NT2/D1 (cell line): Measurements from ENCODE around the gene COL20A1.
A peak's percentile ranks its signal among the peaks of the same experiment; 100 is the strongest.

Experiments used
- DNase-seq: peaks from one replicate; pipeline ENCODE4 v3.0.0-alpha.2; 2011; ENCODE audit warnings: low read depth, low spot score
- H3K27me3 ChIP-seq: 2 replicates; pipeline ENCODE4 v1.6.0; 2011; ENCODE audit warnings: mild to moderate bottlenecking; ENCODE audit not compliant: insufficient read length, insufficient read depth
- H3K36me3 ChIP-seq: 2 replicates; pipeline ENCODE4 v1.6.1; 2011; ENCODE audit warnings: mild to moderate bottlenecking, low read length, mixed read lengths; ENCODE audit not compliant: insufficient read depth, insufficient read length
- H3K4me1 ChIP-seq: 2 replicates; pipeline ENCODE4 v1.5.1; 2011; ENCODE audit not compliant: insufficient read depth, insufficient read length
- H3K4me3 ChIP-seq: 2 replicates; pipeline ENCODE4 v1.5.1; 2011; ENCODE audit warnings: low read depth; ENCODE audit not compliant: insufficient read length
- H3K9ac ChIP-seq: 2 replicates; pipeline ENCODE4 v1.6.0; 2011; ENCODE audit warnings: low read depth; ENCODE audit not compliant: insufficient read length
- H3K9me3 ChIP-seq: 2 replicates; pipeline ENCODE4 v1.5.1; 2011; ENCODE audit warnings: mild to moderate bottlenecking, low read length; ENCODE audit not compliant: insufficient read depth
- SUZ12 ChIP-seq: IDR thresholded peaks from 2 replicates; pipeline ENCODE4 v1.6.1; 2011; ENCODE audit not compliant: insufficient read length, insufficient read depth; ENCODE audit errors: extremely low read depth
- YY1 ChIP-seq: IDR thresholded peaks from 2 replicates; pipeline ENCODE4 v1.6.1; 2011; ENCODE audit not compliant: insufficient read length, insufficient read depth
- ZNF274 ChIP-seq: IDR thresholded peaks from 2 replicates; pipeline ENCODE4 v1.6.1; 2011; ENCODE audit warnings: mild to moderate bottlenecking, low read depth, low read length

The COL20A1 gene

DNA sequence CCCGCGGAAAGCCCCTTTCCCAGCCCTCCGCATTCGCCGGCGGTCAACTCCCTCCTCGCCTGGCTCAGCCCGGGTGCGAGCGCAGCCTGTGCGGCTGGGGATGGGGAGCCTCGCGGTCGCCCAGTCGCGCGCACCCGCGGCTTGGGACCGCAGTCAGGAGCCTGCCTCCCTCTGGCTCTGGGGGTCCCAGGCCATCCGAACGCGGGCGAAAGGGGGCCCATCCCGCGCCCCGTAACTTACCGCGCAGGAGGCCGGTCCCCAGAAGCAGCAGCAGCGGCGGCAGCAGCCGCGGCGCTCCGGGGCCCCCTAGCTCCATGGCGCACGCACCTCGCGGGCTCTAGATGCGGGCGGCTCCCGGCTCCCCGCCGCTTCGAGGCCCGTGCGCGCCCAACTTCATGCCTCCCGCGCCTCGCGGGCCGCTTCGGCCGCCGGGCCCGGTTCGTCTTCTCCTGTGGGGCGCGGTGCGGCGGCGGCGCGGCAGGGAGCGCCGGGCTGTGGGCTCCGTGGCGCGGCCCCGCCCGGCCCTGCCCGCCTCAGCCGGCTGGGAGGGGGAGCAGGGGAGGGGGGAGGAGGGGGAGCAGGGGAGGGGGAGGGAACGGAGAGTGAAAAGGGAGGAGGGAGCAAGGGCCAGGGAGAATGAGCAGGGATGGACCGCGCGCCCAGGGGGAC lies 68.0 kb downstream of the COL20A1 start, which contains the start of gene CHRNA4:
Gene CHRNA4, minus strand, starts transcription at position 500 of the 669 bp plus-strand sequence. Its CDS starts 184 bp downstream, at position 316.
- H3K4me3 ChIP-seq: peak within 1 kb of the TSS; percentile 43
- TF ChIP-seq ZNF274: no peak
- TF ChIP-seq YY1: no peak
- no peak for TF ChIP-seq SUZ12
- no peaks in the 10 kb centered on the region for H3K9me3 ChIP-seq
- no peaks in the 10 kb centered on the region for H3K36me3 ChIP-seq
- H3K9ac ChIP-seq: peak within 1 kb of the TSS; percentile 77
- DNase-seq: no peak
- H3K4me1 ChIP-seq: peaks cover 17% of the 10 kb centered on the region
- H3K27me3 ChIP-seq: peaks cover 22% of the 10 kb centered on the region

DNA sequence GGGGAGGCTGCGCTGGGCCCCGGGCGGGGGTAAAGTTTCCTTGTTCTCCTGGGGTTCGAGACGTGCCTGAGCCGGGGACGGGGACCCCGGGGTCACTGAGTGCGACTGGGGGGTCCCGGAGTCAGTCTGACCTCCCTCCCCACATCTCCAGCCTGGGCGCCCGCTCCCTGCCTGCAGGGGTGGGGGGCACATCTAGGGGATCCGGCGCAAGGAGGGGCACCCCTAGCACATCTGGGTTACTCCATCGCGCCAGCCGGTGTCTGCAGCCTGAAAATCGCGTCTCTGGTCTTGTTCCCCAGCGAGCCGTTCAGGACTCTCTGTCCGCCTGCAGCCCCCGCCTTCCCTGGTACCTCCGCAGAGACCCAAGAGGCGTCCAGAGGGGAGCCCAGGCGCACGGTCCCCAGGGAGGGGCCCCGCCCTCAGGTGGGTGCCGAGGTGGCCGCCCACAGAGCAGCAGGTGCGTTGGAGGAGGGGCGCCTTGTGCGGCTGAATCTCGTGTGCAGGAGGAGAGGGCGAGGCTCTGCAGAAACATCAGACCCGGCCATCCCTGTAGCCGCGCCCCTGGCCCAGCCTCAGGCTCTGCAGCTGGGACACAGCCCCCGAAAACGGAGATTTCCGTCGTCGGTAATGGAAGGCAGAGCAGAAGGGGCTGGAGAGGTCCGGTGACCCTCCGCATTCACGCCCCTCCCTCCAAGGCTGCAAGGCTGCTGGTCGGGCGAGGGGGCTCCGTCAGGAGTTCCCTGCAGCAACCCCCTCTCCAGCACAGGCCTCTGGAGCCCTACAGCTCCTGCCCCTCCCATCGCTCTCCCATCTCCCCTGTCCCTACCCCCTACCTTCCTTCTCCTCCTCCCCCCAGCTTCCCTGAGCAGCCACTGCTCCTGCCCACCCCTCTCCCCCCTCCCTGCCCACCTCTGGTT lies 68.8 kb downstream of the COL20A1 start:
- Histone ChIP-seq H3K4me1 (peaks cover 17% of the 10 kb centered on the region), H3K36me3 (no peaks in the 10 kb centered on the region), H3K4me3 (no peak overlapping the region), H3K9ac (no peak overlapping the region), H3K27me3 (peaks cover 22% of the 10 kb centered on the region), H3K9me3 (no peaks in the 10 kb centered on the region)
- no peak for TF ChIP-seq YY1
- no peak for TF ChIP-seq SUZ12
- TF ChIP-seq ZNF274: no peak
- DNase-seq: no peak

DNA sequence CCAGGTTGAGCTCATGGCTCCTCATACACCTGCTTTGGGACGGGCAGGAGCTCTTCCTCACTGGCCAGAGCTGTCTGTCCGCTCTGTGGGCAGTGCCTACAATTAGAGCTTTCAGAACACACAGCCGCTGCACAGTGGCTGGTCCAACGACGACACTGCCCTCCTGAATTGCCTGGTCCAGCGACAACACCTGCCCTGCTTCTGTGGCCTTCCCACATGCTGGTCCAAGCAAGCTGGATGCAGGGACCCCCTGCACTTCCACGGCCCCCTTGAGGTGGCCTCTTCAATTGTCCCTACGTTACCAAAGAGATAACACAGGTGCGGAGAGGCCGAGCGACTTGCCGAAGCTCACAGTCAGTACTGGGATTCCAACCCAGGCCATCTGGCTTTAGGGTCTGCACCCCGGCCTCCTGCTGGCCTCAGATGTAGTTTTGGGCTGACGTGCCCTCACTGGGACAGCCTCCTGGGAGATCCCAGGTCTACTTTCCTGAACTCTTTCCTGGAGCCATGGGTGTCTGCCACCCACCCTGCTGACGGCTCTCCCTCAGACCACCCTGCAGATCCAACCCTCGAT lies 69.5 kb downstream of the COL20A1 start:
- TF ChIP-seq SUZ12 (no peak), YY1 (no peak), ZNF274 (no peak)
- Histone ChIP-seq H3K27me3 (peaks cover 22% of the 10 kb centered on the region), H3K4me1 (peaks cover 19% of the 10 kb centered on the region), H3K36me3 (no peaks in the 10 kb centered on the region), H3K4me3 (no peak overlapping the region), H3K9ac (no peak overlapping the region), H3K9me3 (no peaks in the 10 kb centered on the region)
- DNase-seq: no peak

DNA sequence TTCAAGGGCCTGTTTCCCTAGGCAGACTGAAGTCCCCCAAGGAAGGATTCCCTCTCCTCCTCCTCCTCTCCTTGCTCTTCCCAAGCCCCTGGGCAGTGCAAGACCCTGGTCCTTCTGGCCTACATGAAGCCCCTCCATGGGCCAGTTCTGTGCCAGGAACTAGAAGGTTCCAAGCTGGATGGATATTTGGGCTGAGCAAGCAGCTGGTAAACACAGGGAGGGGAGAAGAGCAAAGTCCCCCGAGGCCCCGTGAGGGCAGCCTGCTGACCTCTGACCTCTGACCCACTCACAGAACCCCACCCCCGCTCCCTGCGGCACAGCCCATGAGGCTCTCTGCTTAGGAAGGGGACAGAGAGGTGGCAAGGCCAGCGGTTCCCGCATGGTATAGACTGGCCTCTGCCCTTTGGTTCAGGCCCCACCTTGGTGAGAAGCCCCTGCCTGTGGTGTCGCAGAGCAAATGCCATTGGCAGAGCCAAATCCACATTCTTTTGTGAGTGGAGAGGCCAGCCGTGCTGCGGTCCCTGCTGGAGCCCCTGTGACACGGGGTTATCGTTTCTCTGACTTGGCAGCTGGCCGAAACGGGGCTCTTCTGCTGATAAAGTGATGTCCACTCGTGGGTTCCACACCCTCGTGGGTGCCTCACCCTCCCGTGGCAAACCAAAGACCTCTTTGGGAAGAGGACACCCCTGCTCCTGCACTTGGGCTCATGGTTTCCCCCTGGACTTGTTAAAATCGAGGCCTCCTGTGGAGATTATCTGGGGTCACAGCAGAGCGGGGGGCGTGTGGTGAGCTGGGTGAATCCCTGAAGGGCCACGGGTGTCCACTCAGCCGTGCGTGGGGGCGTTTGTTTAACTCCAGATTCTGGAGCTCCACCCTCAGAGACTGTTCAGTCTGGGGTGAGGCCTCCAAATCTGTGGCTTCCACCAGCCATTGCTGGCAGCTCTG lies 70.3 kb downstream of the COL20A1 start:
- no peak for DNase-seq
- H3K4me1 ChIP-seq: peaks cover 21% of the 10 kb centered on the region
- no peaks in the 10 kb centered on the region for H3K9me3 ChIP-seq
- H3K9ac ChIP-seq: no peak overlapping the region
- TF ChIP-seq ZNF274 (no peak), SUZ12 (no peak), YY1 (no peak)
- peaks cover 22% of the 10 kb centered on the region for H3K27me3 ChIP-seq
- H3K4me3 ChIP-seq: no peak overlapping the region
- no peaks in the 10 kb centered on the region for H3K36me3 ChIP-seq

DNA sequence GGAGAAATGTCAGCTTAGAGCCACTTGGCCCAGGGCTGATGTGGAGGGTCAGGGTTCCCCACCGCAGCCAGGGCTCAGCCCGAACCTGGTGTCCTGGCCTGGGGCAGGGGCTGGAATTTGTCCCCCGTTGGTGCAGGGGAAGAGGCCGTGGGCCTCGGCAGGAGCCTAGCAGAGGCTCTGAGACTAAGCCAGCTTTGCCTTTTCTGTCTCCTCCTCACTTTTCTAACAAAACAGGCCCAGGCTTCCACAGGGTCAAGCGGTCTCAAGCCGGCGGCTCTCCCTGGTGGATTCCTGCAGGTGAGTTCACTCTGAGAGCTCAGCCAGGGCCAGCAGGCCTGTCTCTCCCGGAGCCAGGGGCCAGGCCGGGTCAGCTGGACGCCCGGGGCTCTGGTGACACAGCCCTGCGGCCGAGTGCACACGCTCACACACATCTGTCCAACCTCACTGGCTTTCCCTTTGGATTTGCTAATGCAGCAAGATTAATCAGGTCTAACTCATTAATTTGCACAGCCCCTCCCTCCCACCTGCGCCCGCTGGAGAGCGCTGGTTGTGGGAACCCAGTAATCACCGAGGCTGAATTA lies 71.1 kb downstream of the COL20A1 start:
- DNase-seq: no peak
- peak overlapping the region; percentile 32 for H3K9ac ChIP-seq
- no peak for TF ChIP-seq YY1
- TF ChIP-seq ZNF274: no peak
- no peak for TF ChIP-seq SUZ12
- H3K9me3 ChIP-seq: no peaks in the 10 kb centered on the region
- H3K4me3 ChIP-seq: no peak overlapping the region
- peaks cover 22% of the 10 kb centered on the region for H3K4me1 ChIP-seq
- H3K27me3 ChIP-seq: peaks cover 22% of the 10 kb centered on the region
- H3K36me3 ChIP-seq: no peaks in the 10 kb centered on the region

DNA sequence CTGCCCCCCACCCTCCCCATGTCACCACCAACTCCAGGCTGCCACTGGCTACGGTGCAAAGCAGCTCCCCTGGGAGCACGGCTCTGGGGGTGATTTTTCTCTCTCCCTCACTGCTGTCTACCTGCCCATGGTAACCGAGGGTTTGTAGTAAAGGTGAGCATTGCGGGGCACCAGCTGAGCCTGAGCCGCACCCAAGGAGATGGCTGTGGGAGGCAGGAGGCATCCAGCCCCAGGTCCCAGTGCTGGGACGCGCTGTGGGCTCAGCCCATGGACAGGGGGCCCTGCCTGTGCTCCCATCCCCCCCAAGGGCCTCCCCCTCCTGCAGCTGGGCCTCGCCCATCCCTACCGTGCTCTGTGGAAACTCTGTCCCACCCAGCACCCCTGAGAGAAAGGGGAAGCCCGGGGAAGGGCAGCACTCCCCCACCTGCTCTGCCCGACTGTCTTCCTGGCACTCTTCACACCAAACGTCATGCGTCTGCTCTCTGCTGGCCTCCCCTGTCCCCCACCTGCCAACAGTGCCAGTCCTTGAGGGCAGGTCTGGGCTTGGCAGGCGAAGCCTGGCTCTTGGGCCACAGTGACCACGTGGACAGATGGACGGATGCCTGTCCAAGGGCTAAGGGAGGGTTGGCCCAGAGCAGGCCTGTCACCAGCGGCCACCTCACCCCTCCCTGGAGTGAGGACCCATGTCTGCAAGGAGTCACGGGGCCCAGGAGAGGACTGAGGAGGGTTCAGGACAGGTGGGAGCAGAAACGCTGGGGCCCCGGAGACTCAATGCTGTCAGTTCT lies 72.0 kb downstream of the COL20A1 start:
- TF ChIP-seq YY1 (no peak), SUZ12 (no peak), ZNF274 (no peak)
- Histone ChIP-seq H3K9me3 (no peaks in the 10 kb centered on the region), H3K36me3 (no peaks in the 10 kb centered on the region), H3K27me3 (peaks cover 16% of the 10 kb centered on the region), H3K4me1 (peaks cover 30% of the 10 kb centered on the region), H3K9ac (no peak overlapping the region), H3K4me3 (no peak overlapping the region)
- DNase-seq: no peak
